Activated naive CD8-positive, alpha-beta T cell treated with anti-CD3 and anti-CD28 coated beads, Interleukin-2, amount 50 U/mL, for 16 hours (primary cell): ENCODE measurements around the gene KIR2DL1.
"Not testable (repeated sequence)": the region's sequence is repeated elsewhere in the genome, so short reads cannot be mapped to it uniquely, and the experiment has no call there.

Experiments
- DNase-seq: peaks from one replicate; pipeline ENCODE4 v3.0.0-alpha.2; 2020; ENCODE audit warnings: low read depth, low spot score

Gene KIR2DL1

DNA sequence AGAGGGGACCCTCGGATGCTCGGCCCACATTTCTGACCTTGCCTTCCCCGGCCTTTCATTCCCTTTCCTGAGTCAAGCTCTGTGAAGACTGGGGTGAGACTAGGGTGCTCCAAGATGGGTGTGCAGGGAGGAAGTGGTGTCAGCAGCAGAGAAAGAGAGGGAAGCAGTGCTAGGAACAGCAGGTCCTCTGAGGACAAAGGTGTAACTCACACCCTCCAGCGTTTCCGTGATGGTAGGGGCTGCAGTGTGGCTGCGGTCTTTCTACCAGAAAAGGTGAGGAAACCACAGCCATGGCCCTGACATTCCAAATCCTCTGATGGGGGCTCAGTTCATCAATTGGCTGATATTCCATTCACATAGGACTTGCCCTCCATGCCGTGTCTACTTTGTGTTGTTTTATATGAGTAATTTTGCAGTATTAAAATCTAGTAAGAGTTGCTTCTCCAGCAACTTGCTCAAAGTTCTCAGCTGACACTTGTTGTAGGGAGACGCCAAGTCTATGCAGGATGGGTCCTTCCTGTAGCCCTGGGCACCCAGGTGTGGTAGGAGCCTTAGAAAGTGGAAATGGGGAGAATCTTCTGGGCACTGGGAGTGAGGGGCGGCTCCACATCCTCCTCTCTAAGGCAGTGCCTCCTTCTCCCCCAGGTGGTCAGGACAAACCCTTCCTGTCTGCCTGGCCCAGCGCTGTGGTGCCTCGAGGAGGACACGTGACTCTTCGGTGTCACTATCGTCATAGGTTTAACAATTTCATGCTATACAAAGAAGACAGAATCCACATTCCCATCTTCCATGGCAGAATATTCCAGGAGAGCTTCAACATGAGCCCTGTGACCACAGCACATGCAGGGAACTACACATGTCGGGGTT is 48.3 kb downstream of the KIR2DL1 start:
- DNase-seq: no peak

DNA sequence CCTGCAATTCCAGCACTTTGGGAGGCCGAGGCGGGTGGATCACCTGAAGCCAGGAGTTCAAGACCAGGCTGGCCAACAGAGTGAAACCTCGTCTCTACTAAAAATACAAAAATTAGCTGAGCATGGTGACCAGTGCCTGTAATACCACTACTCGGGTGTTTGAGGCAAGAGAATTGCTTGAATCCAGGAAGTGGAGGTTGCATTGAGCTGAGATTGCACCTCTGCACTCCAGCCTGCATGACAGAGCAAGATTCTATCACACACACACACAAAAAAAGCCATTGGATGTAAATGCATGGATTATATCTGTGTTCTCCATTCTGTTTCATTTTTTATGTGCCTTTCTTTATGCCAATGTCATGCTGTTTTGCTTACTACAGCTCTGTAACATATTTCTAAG is 54.8 kb downstream of the KIR2DL1 start:
- not testable (repeated sequence) for DNase-seq

DNA sequence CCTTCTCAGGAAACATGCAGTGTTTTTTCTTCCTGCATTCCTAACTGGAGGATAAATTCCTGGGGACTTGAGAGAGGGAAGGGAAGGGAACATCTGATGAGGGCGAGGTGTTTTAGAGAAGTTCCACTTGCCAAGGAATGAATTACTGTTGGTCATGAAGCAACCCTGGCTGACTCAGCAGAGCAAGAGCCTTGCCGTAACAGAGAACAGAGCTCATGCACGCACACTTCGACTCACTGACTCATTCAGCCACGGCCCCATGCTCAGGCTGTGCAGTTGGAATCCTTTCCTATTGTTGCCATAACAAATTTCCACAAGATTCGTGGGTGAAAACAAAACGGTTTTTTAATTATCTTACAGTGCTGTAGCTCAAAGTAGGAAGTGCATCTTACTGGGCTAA is 55.7 kb downstream of the KIR2DL1 start:
- not testable (repeated sequence) for DNase-seq

DNA sequence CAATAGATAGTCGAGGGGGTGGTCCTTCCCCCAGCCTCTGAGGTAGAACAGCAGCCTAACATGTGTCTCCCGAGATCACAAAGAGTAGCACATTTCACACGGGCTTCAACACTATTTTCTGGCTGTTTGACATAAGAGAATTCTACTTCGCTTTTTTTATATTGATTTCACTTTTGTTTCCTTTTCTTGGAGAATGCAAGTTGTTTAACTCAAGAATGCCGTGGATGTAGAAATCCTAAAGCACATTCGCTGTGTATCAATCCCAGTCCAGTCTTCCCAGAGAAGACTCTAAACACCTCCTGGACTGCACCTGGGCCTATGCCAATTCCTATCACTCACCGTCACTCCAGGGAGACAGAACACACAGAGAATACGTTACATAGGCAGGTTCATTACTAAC is 58.5 kb downstream of the KIR2DL1 start:
- not testable (repeated sequence) for DNase-seq

DNA sequence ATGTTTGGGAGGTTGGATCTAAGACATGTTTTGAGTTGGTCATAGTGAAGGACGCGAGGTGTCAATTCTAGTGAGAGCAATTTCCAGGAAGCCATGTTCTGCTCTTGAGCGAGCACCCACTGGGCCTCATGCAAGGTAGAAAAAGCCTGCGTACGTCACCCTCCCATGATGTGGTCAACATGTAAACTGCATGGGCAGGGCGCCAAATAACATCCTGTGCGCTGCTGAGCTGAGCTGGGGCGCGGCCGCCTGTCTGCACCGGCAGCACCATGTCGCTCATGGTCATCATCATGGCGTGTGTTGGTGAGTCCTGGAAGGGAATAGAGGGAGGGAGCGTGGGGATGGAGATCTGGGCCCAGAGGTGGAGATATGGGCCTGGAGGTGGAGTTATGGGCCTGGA is 62.9 kb downstream of the KIR2DL1 start, which contains the start of gene KIR2DS4:
Gene KIR2DS4, plus strand, starts transcription at position 181 of the 400 bp plus-strand sequence.
- not testable (repeated sequence) for DNase-seq
